NK-92 (cell line): Measurements from ENCODE around the gene UTP4.

Experiments
- DNase-seq: peaks from one replicate; lab custom pipeline; 2025; ENCODE audit not compliant: unreplicated experiment; lab: John Stamatoyannopoulos, UW

Gene UTP4

GRCh38 chr16:69204172-69204571 is 71.7 kb downstream of the UTP4 start:
- no peak for DNase-seq

GRCh38 chr16:69209735-69210134 is 77.3 kb downstream of the UTP4 start:
- DNase-seq = no peak

DNA sequence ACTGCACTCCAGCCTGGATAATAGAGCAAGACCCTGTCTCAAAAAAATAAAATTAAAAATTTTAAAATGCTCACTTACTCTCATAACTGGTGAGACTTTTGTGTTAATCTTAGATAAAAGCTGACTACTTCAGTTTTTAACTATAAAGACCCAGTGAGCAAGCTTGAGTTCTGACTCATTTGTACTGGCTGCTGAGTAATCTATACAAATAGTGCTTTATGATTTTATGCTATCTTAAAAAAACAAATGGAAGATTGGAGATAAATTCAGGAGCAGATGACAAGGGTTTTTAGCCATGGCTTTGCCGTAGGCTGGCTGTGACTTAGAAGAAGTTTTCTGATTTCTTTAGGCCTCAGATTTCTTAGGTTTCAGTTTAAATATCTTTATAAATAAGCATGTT is 85.0 kb downstream of the UTP4 start:
- no peak for DNase-seq
